D721Med (cell line): ENCODE data around the gene ARID5A.
"Not testable (repeated sequence)": the region's sequence is repeated elsewhere in the genome, so short reads cannot be mapped to it uniquely, and the experiment has no call there.

Experiments used
- DNase-seq: peaks from one replicate; pipeline ENCODE4 v3.0.0; 2011; ENCODE audit warnings: low spot score; ENCODE audit not compliant: insufficient read length
- FAIRE-seq: peaks from 2 replicates; lab custom pipeline; 2011; peaks lifted over from hg19 to GRCh38; lab: Jason Lieb, UNC
- CTCF ChIP-seq: IDR thresholded peaks from 2 replicates; pipeline ENCODE4 v1.5.1; 2012; ENCODE audit warnings: mild to moderate bottlenecking, control low read depth; ENCODE audit not compliant: insufficient read depth; ENCODE audit errors: missing control alignments

The ARID5A gene

GRCh38 chr2:96554293-96555145 is 18.0 kb downstream of the ARID5A start:
- DNase-seq (peak; percentile 69), FAIRE-seq (no peak)
- TF ChIP-seq CTCF, result peak; percentile 80

GRCh38 chr2:96555146-96555610 is 18.6 kb downstream of the ARID5A start:
- DNase-seq (no peak), FAIRE-seq (no peak)
- TF ChIP-seq CTCF, result no peak

- no peak for TF ChIP-seq CTCF
- FAIRE-seq (no peak), DNase-seq (no peak)
These were observed 20.1 kb downstream of the ARID5A start for GRCh38 chr2:96556441-96557330.

- not testable (repeated sequence) for FAIRE-seq, DNase-seq
These were observed 20.9 kb downstream of the ARID5A start for GRCh38 chr2:96557421-96557820.

GRCh38 chr2:96558061-96558460 is 21.5 kb downstream of the ARID5A start:
- FAIRE-seq (no peak), DNase-seq (no peak)
- TF ChIP-seq CTCF, result no peak

- no peak for TF ChIP-seq CTCF
- no peak for DNase-seq
- FAIRE-seq, result no peak
These were observed 21.9 kb downstream of the ARID5A start for GRCh38 chr2:96558485-96558884.

- TF ChIP-seq CTCF, result no peak
- DNase-seq (no peak), FAIRE-seq (no peak)
These were observed 27.5 kb downstream of the ARID5A start for GRCh38 chr2:96564026-96564425.
